PC-3 (cell line): Measurements from ENCODE around the gene ANAPC10. TPM values are rescaled to one million over a fixed set of nuclear protein-coding genes. Genes with fewer than 3 reads are reported as not detected.

Experiments used
- ATAC-seq: fragments of 200-7000 bp; cut with Tn5 transposase; 2 replicates; pipeline ENCODE4 v1.9.1; 2020; ENCODE audit warnings: mild to moderate bottlenecking, moderate library complexity
- BruUV-seq: library from RNA; stranded (reverse); fragments of 400-500 nt; replicated peaks from 2 replicates; lab custom pipeline; 2021; lab: Mats Ljungman, UMichigan
- CTCF ChIA-PET: fragments of 300-600 bp; sonication (Branson Sonifier 250); formaldehyde crosslinking; loops from one replicate; lab custom pipeline; 2022; ENCODE audit warnings: antibody characterized with exemption; lab: Charles Lee
- POLR2A ChIA-PET: fragments of 300-600 bp; sonication (Branson Sonifier 250); formaldehyde crosslinking; loops from one replicate; lab custom pipeline; 2022; ENCODE audit warnings: antibody characterized with exemption; ENCODE audit not compliant: unreplicated experiment; lab: Charles Lee
- DNase-seq: peaks from one replicate; pipeline ENCODE4 v3.0.0-alpha.2; 2015
- H2AFZ ChIP-seq: fragments of 300-600 bp; sonication (generic); 2 replicates; pipeline ENCODE4 v1.6.0; 2016; ENCODE audit warnings: antibody characterized with exemption, low read length
- H3F3A ChIP-seq: fragments of 300-600 bp; sonication (generic); one replicate; pipeline ENCODE4 v1.6.0; 2017; ENCODE audit warnings: antibody characterized with exemption, low read length, control low read depth, mild to moderate bottlenecking; ENCODE audit not compliant: unreplicated experiment
- H3K27ac ChIP-seq: fragments of 300-600 bp; sonication (generic); 2 replicates; pipeline ENCODE4 v1.5.1; 2016; ENCODE audit warnings: mild to moderate bottlenecking, low read length
- H3K27me3 ChIP-seq: fragments of 300-600 bp; sonication (generic); 2 replicates; pipeline ENCODE4 v1.6.1; 2016; ENCODE audit warnings: low read length, mixed read lengths
- H3K36me3 ChIP-seq: fragments of 300-600 bp; sonication (generic); 2 replicates; pipeline ENCODE4 v1.6.1; 2016; ENCODE audit warnings: low read depth, mixed run types, low read length, mixed read lengths
- H3K4me1 ChIP-seq: fragments of 300-600 bp; sonication (generic); 2 replicates; pipeline ENCODE4 v1.5.1; 2016; ENCODE audit warnings: low read length; ENCODE audit not compliant: insufficient read depth
- H3K4me2 ChIP-seq: fragments of 300-600 bp; sonication (generic); 2 replicates; pipeline ENCODE4 v1.6.0; 2016; ENCODE audit warnings: low read length
- H3K4me3 ChIP-seq: fragments of 300-600 bp; sonication (generic); 2 replicates; pipeline ENCODE4 v1.5.1; 2016; ENCODE audit warnings: mild to moderate bottlenecking, low read length, mixed read lengths
- H3K79me2 ChIP-seq: fragments of 300-600 bp; sonication (generic); 2 replicates; pipeline ENCODE4 v1.6.1; 2017; ENCODE audit warnings: low read length, mixed read lengths
- H3K9ac ChIP-seq: fragments of 300-600 bp; sonication (generic); 2 replicates; pipeline ENCODE4 v1.6.0; 2016; ENCODE audit warnings: mild to moderate bottlenecking, low read length
- H3K9me2 ChIP-seq: fragments of 300-600 bp; sonication (generic); replicated peaks from 2 replicates; pipeline ENCODE4 v1.6.1; 2016; ENCODE audit warnings: mixed run types, low read length, mixed read lengths
- H3K9me3 ChIP-seq: fragments of 300-600 bp; sonication (generic); 2 replicates; pipeline ENCODE4 v1.6.1; 2016; ENCODE audit warnings: low read length, mixed read lengths
- H4K20me1 ChIP-seq: fragments of 300-600 bp; sonication (generic); 2 replicates; pipeline ENCODE4 v1.6.1; 2016; ENCODE audit warnings: low read length, mixed read lengths
- CTCF ChIP-seq: fragments of 300-600 bp; sonication (generic); conservative IDR thresholded peaks from 2 replicates; pipeline ENCODE4 v1.5.1; 2017; ENCODE audit warnings: antibody characterized with exemption, low read depth, mild to moderate bottlenecking, low read length
- EZH2 ChIP-seq: fragments of 300-600 bp; sonication (generic); IDR thresholded peaks from one replicate; pipeline ENCODE4 v1.6.1; 2017; ENCODE audit warnings: antibody characterized with exemption, mild to moderate bottlenecking, low read length; ENCODE audit not compliant: unreplicated experiment
- EZH2phosphoT487 ChIP-seq: fragments of 300-600 bp; sonication (generic); IDR thresholded peaks from 2 replicates; pipeline ENCODE4 v1.6.1; 2018; ENCODE audit warnings: mild to moderate bottlenecking, antibody characterized with exemption, low read length, borderline replicate concordance
- intact Hi-C: fragments of 100-400 bp; cut with micrococcal nuclease; formaldehyde crosslinking; loops from 2 replicates; pipeline ENCODE4 v1.9.0; 2023
- total RNA-seq: library from RNA; depleted of rRNA; stranded (reverse); fragments of >200 nt; gene quantifications from 2 replicates; pipeline ENCODE4 v1.2.3, GENCODE V29; 2014

The ANAPC10 gene
- total RNA-seq, 1 experiment from 2014 or later = 33.1 TPM

DNA sequence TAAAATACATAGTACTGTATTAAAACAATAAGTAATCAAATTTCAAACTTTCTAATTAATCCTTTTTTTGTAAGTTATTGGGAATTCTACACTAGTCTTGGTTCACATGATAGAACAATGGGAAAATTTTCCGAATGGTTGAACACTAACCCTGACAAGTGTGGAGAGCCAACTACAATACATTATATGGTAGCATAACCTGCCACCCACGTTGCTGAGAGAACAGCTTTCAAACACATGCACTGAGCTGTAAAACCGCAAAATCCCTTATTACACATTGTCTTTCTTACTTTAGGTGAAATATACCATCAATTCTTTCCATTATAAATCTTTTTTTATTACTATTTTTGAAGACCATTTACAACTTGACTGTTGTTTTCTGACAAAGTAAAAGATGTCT lies 54.7 kb downstream of the ANAPC10 start:
- Histone ChIP-seq H3K4me3 (no peak overlapping the region), H3K9me2 (no peaks in the 10 kb centered on the region), H2AFZ (no peak overlapping the region), H3F3A (no peaks in the 10 kb centered on the region), H4K20me1 (no peaks in the 10 kb centered on the region), H3K4me1 (no peaks in the 10 kb centered on the region), H3K9me3 (no peaks in the 10 kb centered on the region), H3K27ac (no peak overlapping the region), H3K9ac (no peak overlapping the region), H3K27me3 (no peaks in the 10 kb centered on the region), H3K36me3 (no peaks in the 10 kb centered on the region), H3K79me2 (no peaks in the 10 kb centered on the region), H3K4me2 (no peak overlapping the region)
- ChIA-PET CTCF (no interaction called here), POLR2A (no interaction called here)
- ATAC-seq = no peak
- no TSS peak for BruUV-seq
- TF ChIP-seq EZH2phosphoT487 (no peak), EZH2 (no peak), CTCF (no peak)
- intact Hi-C loops = no loop called here
- no peak for DNase-seq

DNA sequence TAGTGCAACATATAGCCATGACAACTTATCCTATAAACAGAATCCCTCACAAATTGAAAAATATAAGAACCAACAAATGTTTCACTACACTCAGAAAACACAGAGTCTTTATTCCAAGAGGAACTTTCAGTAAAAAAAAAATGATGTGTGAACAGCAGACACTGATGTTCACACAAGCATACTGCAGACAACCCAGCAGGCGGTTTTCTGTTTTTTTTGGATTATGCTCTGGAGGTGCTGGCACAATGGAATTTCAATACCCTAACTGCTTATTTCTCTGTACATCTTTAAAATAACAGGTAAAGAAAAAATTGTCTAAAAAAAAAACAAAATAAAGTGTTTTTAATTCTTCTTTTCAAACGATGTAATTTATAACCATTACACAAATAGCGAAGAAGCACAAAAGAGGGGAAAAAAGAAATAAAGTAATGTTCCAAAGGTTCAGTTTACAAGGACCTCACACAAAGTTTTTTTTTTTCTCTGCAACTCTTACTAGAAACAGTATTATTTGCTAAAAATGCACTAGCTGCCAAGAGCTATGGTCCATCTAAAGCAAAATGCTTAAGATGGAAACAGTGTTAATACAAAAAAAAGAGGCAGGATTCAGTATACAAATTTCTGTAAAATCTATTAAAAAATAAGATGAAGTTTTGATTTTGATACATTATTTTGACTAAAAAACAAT lies 55.3 kb downstream of the ANAPC10 start:
- BruUV-seq = no TSS peak
- intact Hi-C loops = no loop called here
- Histone ChIP-seq H4K20me1 (no peaks in the 10 kb centered on the region), H3K9me2 (no peaks in the 10 kb centered on the region), H3K9me3 (no peaks in the 10 kb centered on the region), H3K4me3 (no peak overlapping the region), H3F3A (no peaks in the 10 kb centered on the region), H3K4me1 (0 out of 2 replicates have a peak, but pooled peaks cover 1% of the 10 kb centered on the region), H3K4me2 (no peak overlapping the region), H2AFZ (no peak overlapping the region), H3K27me3 (no peaks in the 10 kb centered on the region), H3K79me2 (no peaks in the 10 kb centered on the region), H3K36me3 (no peaks in the 10 kb centered on the region), H3K27ac (no peak overlapping the region), H3K9ac (no peak overlapping the region)
- TF ChIP-seq EZH2 (no peak), CTCF (no peak), EZH2phosphoT487 (no peak)
- no peak for DNase-seq
- ChIA-PET CTCF (no interaction called here), POLR2A (no interaction called here)
- ATAC-seq = no peak

DNA sequence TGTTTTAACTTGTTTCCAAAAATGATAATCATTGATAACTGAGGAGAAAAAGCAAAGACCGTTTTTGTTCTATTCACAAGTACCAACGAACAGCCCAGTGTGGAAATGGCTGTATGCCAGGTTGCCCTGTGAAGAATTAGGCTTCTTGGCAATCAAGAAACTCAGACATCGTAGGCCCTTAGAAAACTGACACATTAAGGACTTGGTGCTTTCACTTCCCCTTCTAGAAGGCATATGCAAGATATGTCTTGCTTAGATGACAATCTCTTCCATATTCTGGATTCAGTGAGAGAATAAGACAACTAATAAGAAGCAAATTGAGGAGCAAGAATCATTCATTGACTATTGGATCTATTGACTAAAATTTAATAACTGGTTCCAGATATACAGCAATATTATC lies 56.6 kb downstream of the ANAPC10 start:
- ATAC-seq = no peak
- Histone ChIP-seq H3K4me2 (no peak overlapping the region), H3K27ac (no peak overlapping the region)

More for the DNA sequence above, 56.6 kb downstream of the ANAPC10 start:
- Histone ChIP-seq H3K36me3 (no peaks in the 10 kb centered on the region), H3K9me3 (no peaks in the 10 kb centered on the region), H3K9me2 (no peaks in the 10 kb centered on the region), H3K4me3 (no peak overlapping the region), H2AFZ (no peak overlapping the region), H3K27me3 (no peaks in the 10 kb centered on the region), H3K4me1 (0 out of 2 replicates have a peak, but pooled peaks cover 6% of the 10 kb centered on the region), H3F3A (no peaks in the 10 kb centered on the region), H3K9ac (no peak overlapping the region), H3K79me2 (no peaks in the 10 kb centered on the region), H4K20me1 (no peaks in the 10 kb centered on the region)
- TF ChIP-seq CTCF = no peak
- no peak for TF ChIP-seq EZH2phosphoT487
- no peak for TF ChIP-seq EZH2
- intact Hi-C loops = no loop called here
- CTCF ChIA-PET = no interaction called here
- no TSS peak for BruUV-seq
- POLR2A ChIA-PET = no interaction called here
- DNase-seq = no peak
